Fibroblast of lung (primary cell): ENCODE data around the gene TPX2.

Source experiments
- EZH2 ChIP-seq: IDR thresholded peaks from 2 replicates; pipeline ENCODE4 v1.5.1; 2012; ENCODE audit warnings: low read length, control low read depth, mild to moderate bottlenecking; ENCODE audit errors: missing control alignments
- TF ChIP-seq, protein P1 (sequence below), 2 donors: IDR thresholded peaks in 1 of 2; conservative IDR thresholded peaks in 1 of 2; 1 replicate in 1 of 2; 2 replicates in 1 of 2; pipeline ENCODE4 v1.5.1; 2011 to 2012; ENCODE audit warnings: low read length in 2 of 2, control low read depth in 1 of 2, inconsistent platforms in 1 of 2, low read depth in 1 of 2, mild to moderate bottlenecking in 1 of 2

GRCh38 chr20:31846793-31847138 is 107.7 kb downstream of the TPX2 start:
- TF ChIP-seq, protein P1, sequence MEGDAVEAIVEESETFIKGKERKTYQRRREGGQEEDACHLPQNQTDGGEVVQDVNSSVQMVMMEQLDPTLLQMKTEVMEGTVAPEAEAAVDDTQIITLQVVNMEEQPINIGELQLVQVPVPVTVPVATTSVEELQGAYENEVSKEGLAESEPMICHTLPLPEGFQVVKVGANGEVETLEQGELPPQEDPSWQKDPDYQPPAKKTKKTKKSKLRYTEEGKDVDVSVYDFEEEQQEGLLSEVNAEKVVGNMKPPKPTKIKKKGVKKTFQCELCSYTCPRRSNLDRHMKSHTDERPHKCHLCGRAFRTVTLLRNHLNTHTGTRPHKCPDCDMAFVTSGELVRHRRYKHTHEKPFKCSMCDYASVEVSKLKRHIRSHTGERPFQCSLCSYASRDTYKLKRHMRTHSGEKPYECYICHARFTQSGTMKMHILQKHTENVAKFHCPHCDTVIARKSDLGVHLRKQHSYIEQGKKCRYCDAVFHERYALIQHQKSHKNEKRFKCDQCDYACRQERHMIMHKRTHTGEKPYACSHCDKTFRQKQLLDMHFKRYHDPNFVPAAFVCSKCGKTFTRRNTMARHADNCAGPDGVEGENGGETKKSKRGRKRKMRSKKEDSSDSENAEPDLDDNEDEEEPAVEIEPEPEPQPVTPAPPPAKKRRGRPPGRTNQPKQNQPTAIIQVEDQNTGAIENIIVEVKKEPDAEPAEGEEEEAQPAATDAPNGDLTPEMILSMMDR (conservative IDR thresholded peaks at IDR 0.05 in 1 of 2, IDR thresholded peaks at IDR 0.05 in 1 of 2; ENCODE audit: low read depth in 1 of 2, low read length in 2 of 2), result no peak
- TF ChIP-seq EZH2, result no peak
